GM18873 (cell line): ENCODE results near the gene PROM2.

ENCODE experiments used
- ATAC-seq: cut with Tn5 transposase; IDR thresholded peaks from one replicate; pipeline ENCODE4 v1.9.1; 2021; ENCODE audit warnings: mild to moderate bottlenecking, moderate library complexity, moderate number of reproducible peaks; ENCODE audit not compliant: unreplicated experiment, low FRiP score

PROM2 gene

GRCh38 chr2:95305380-95306061, 31.3 kb downstream of the PROM2 start:
- no peak for ATAC-seq

- ATAC-seq: no peak
These were observed 32.2 kb downstream of the PROM2 start for GRCh38 chr2:95306336-95306895.

GRCh38 chr2:95307036-95307435, 32.8 kb downstream of the PROM2 start:
- ATAC-seq: no peak

GRCh38 chr2:95307878-95308277, 33.6 kb downstream of the PROM2 start:
- no peak for ATAC-seq

DNA sequence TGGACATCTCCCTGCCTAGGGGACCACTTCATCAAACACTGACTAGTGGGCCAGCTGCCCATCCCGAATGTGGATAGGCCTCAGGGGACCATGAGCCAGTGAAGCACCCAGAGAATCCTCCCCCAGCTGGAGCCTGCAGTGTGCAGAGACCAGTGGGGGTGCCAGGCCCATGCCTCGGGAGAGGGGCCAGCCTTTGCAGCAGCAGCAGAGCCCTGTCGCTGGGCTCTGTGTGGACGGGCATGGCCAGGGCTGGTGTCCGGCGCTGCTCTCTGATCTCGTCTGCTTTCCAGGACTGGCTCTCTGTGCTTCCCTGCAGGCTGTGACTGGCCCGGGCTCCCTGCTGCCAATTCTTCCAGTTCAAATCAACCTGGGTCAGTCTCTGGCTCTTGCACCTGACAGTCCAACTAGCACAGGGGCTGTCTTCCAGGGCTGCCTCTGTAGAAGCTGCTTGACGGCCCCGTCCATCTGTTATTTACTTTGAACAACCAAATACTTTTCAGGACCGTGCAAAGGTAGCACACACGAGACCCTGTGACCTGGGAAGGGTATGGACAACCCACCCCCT, 34.3 kb downstream of the PROM2 start:
- ATAC-seq: no peak

DNA sequence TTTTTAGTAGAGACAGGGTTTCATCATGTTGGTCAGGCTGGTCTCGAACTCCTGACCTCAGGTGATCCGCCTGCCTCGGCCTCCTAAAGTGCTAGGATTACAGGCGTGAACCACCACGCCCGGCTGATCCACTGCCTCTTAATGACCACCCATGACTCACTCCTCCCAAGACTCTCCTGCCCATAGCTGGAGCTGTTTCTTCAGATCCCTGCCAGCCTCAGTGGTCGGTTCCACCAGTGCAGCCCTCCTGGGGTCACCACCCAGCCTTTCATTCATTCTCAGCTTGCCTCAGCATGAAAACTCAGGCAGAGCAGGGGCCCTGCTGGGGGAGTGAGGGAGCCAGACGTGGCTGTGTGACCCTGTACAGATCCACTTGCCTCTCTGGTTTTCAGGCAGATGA, 35.4 kb downstream of the PROM2 start:
- ATAC-seq: no peak

DNA sequence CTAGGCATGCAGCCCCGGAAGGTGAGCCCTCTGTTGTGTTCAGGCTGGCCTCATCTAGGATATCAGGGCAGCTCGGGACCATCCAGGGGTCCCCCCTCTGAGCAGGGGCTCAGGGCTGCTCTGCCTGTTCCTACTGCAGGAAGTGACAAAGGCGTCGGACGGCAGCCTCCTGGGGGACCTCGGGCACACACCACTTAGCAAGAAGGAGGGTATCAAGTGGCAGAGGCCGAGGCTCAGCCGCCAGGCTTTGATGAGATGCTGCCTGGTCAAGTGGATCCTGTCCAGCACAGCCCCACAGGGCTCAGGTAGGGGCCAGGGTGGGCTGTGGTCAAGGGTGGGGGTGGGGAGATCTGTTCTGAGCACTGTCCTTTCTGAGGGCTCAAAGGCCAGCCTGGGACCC, 36.0 kb downstream of the PROM2 start:
- no peak for ATAC-seq

GRCh38 chr2:95310651-95311050, 36.4 kb downstream of the PROM2 start:
- no peak for ATAC-seq

GRCh38 chr2:95311815-95312542, 37.7 kb downstream of the PROM2 start:
- no peak for ATAC-seq

GRCh38 chr2:95312543-95313201, 38.4 kb downstream of the PROM2 start:
- no peak for ATAC-seq

- ATAC-seq: no peak
These were observed 39.3 kb downstream of the PROM2 start for GRCh38 chr2:95313296-95314131.

DNA sequence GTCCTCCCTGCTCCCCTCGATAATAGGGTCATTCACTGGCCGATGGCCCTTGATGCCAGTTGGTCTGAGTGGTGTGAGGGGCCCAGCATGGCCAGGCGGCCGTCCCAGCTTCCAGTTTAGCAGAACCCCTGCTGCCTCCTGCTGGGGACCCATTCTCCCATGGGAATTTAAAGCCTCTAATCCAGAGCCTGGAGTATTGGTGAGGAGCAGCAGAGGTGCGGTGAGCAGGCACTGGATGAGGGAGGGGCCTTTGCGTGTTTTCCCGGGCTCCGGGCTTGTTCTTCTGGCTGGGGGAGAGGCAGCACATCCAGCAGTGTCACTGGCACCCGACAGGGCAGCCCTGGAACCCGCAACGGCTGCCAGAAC, 40.3 kb downstream of the PROM2 start:
- ATAC-seq: no peak

DNA sequence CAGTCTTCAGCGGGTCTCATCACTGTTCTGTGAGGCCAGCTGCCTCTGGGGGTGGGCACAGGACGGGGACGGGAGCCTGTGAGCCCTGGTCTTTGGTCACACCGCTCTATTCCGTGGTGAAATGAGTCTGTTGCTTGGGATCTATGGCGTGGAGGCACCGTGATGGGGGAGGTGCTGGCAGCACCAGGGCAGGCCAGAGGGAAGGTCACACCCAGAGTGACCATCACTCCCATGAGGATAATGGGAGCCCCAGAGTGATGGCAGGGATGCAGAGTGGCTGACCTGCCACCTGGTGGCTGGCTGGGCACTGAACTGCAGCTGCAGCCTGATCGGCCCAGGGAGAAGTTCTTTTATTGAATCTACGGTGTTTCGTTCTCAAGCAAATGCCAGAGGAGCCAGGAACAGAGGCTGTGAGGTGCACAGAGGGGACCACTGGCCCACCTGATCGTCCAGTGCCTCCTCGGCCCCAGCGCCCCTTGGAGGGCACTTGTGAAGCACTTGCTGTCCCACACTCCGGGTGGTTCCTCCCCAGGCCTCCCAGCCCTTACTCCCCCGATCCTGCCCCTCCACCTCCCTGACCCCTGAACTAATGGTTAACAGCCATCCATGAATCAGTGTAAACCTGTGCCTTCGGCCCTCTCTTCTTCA, 40.8 kb downstream of the PROM2 start:
- ATAC-seq: no peak

- no peak for ATAC-seq
These were observed 41.7 kb downstream of the PROM2 start for GRCh38 chr2:95315801-95316411.

DNA sequence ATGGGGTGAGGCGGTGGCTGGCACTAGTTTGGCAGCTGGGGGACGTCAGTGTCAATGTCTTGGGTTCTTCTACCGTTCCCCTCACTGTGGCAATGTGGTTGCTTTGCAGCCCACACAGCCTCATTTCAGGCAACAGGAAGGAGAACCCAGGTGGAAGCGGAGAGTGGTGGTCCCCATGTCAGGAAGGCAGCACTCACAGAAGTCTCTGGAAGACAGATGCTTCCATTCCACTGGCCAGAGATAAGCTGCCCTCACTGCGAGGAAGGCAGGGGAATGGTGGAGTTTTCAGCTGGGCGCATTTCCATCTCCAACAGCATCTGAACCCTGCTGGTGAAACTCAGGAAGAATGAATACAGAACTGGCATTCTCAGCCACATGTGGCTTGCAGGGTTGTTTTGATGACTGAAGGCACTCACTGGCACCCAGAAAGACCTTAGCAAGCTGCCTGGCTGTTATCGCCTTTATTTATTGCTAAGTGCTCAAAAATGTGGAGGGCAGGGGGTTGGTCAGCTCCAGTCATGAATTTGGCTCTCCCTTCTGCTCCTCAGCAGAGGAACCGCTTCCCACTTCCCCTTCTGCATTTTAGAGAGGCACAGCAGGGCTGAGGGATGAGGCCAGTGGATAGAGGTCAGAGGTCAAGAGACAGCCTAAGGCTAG, 42.3 kb downstream of the PROM2 start:
- no peak for ATAC-seq

- ATAC-seq: no peak
These were observed 42.9 kb downstream of the PROM2 start for GRCh38 chr2:95317123-95317500.

DNA sequence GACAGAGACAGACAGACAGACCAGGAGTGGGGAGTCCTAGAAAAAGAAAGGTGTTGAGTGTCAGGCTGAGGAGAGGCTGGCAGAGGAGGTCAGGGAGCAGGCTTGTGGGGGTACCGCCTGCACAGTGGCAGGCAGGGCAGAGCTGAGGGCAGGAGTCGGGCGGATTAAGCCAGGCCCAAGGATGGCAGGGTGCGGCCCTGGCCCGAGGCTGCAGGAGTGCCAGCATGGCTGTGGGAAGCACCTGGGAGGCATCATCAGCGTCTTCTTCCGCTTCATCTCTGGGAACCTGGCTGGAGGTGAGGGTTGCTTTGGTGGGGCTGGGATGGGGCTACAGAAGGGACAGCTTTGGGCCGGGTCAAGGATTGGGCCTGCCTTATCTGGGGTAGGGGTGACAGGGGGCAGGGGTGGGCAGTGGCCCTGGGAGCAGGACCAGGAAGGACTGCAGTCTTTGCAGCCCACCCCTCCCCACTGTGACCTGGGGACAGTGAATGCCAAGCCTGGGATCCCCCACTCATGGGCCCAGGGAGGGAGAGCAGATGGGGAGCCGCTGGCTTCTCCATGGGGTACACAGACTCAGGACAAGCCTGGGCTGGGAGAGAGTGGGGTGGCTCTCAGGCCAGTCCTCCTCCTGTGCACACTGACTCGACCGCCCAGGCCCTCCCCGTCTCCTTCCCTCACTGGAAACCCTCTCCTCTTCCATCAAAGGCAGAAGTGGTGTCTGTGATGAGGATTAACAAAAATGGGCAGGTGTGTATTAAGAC, 43.6 kb downstream of the PROM2 start:
- no peak for ATAC-seq
